GM18858 (cell line): ENCODE data around the gene SLC37A3.
"Not testable (repeated sequence)": the region's sequence is repeated elsewhere in the genome, so short reads cannot be mapped to it uniquely, and the experiment has no call there.

Experiments
- ATAC-seq: cut with Tn5 transposase; IDR thresholded peaks from one replicate; pipeline ENCODE4 v1.9.1; 2021; ENCODE audit not compliant: unreplicated experiment

Gene SLC37A3

GRCh38 chr7:140315498-140316164, 82.7 kb downstream of the SLC37A3 start:
- no peak for ATAC-seq

DNA sequence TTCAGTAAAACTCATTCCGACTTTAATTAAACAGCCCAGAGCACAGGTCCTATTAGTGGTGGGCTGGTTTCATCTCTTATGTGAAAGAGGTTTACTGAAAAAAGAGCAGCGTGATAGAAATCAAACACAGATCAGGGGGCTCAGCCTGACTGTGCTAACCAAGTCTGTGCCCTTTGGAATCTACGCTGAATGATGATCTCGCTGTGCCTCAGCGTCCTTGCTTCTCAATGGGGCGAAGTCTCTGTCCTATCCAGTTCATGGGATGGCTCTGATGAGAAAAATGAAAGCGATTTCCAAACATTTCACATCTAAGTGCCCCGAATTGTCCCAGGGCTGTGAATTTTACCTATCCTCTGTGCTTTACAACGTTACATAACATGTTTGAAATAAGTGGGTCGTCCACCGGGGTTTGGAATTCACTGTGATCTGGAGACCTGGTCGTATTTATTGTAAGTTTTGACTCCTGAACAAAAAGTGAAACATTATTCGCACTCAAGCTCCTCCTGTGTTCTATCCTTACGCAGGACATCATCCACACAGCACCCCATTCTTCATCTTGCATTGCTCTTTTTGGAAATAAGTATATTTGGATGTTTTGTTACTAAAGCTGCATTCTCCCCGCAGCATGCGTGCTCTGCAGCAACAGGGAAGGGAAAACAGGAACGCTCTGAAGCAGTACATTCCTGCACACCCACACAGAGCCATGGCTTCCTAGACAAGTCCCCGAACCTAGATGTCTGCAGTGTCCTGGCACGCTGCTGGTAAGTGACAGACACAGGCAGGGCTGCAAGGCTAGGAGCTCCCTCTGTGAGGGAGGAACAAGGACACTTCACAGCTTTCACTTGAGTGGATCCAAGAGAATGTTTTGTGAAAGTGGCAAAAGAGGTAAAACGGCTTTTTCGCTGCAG, 83.5 kb downstream of the SLC37A3 start:
- ATAC-seq = no peak

- ATAC-seq = no peak
Observed at GRCh38 chr7:140312141-140312846, 86.0 kb downstream of the SLC37A3 start.

- ATAC-seq = not testable (repeated sequence)
Observed at GRCh38 chr7:140311128-140311527, 87.2 kb downstream of the SLC37A3 start.

DNA sequence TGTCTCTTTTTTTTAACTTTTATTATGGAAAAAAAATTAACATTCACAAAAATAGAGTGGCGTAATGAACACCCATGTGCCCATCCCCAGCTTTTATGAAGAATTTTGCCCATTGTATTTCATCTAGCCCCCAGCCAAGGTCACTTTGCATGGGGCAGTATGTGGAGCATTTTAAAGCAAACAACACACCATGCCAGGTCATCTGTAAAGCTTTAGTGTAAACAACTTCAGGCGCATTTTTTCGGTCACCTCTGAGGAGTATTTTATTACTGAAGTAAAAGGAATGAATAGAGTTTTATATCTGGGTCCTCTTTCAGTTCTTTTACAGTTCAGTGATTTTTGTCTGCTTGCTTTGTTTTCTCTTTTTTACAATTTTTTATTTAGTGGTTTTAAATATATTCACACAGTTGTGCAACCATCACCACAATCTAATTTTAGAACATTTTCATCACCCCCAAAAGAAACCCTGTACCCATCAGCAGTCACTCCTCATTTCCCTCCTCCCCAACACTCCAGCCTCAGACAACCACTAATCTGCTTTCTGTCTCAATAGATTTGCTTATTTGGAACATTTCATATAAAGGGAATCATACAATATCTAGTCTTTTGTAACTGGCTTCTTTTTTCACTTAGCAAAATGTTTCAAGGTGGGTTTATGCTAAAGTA, 87.9 kb downstream of the SLC37A3 start:
- no peak for ATAC-seq

DNA sequence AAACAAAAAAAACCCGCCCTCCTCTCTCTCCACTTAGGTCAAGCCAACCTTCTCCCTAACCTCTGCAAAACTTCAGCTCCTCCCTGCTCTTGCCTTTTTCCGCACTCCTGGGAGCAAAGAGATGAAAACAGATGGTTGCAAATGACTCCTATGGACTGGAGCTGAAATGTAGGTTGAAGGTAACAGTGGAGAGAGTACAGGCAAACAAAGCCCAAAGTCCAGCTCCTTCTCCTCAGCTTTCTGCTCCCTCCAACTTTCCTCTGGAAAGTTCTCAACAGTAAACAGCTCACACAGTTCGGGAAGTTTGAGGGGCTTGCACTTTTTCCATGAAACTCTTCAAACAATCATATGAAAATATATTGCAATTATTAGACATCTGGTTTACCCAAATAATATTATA, 90.3 kb downstream of the SLC37A3 start:
- ATAC-seq = no peak

- ATAC-seq = peak; percentile 68
Observed at GRCh38 chr7:140304191-140304799, 94.0 kb downstream of the SLC37A3 start.

DNA sequence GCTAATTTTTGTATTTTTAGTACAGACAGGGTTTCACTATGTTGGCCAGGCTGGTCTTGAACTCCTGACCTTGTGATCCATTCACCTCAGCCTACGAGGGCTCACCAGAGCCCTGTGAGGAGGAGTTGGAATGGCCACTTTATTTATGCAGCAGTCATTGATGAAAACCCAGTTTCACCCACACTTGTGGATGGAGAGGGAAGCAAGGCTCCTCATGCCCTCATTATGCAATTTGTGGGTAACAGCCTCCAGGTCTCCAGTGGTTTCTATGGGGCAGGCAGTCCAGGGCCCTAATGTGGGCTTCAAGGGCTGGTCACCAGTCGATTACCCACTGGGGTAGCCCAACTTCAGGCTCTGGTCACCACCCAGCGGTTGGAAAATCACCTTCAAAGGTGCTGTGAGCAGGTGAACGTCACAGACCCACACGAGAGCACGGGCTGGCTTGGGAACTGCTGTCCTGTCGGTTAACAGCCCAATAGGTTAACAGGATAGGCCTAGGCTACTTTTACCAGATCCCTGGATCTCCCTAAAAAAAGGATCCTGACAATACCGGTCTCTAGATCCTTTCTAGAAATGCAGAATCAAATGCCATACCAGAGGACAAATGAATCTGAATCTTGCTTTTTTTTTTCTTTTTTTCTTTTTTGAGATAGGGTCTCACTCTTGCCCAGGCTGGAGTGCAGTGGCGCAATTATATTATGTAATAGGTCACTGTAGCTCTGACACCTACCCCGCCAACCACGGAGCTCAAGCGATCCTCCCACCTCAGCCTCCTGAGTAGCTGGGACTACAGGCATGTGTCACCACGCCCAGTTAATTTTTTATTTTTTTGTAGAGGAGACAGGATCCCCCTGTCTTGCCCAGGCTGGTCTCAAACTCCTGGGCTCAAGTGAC, 97.8 kb downstream of the SLC37A3 start:
- no peak for ATAC-seq

- ATAC-seq = no peak
Observed at GRCh38 chr7:140298213-140298612, 100.1 kb downstream of the SLC37A3 start.

DNA sequence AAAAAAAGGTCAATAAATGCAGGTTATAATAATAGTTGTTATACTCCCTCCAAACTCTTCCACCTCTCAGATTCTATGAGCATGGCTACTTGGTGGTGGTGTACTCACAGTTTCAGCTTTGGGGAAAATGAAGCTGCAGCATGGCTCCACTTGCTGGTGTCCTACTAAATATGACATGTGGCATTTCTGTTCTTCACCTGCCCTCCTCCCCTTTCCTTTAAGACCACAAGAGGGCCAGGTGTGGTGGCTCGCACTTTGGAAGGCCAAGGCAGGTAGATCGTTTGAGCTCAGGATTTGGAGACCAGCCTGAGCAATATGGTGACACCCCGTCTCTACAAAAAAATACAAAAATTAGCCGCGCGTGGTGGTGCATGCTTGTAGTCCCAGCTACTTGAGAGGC, 101.1 kb downstream of the SLC37A3 start:
- ATAC-seq = no peak

DNA sequence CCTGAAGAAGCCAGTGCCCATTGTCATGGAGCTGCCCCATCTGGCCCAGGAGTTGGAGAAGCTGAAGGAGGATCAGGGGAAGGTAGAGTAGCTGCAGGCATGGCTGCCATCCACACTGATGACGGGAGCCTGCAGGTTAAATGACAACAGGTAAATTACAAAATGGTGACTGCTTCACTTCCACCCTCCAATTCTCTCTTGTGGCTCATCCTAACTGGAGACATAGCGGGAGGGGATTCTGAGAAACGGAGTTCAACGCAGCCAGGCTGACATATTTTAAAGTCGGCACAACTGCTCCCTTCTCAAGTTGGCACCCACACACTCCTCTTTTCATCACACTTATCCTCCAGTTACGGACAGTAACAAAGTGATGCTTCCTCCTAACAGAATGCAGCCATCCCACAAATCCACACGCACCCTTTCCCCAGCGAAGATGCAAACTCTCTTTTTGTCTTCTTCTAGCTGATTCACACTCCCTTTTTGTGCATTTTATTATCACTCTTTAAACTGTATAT, 103.0 kb downstream of the SLC37A3 start:
- ATAC-seq = no peak

- ATAC-seq = no peak
Observed at GRCh38 chr7:140294454-140294853, 103.9 kb downstream of the SLC37A3 start.

DNA sequence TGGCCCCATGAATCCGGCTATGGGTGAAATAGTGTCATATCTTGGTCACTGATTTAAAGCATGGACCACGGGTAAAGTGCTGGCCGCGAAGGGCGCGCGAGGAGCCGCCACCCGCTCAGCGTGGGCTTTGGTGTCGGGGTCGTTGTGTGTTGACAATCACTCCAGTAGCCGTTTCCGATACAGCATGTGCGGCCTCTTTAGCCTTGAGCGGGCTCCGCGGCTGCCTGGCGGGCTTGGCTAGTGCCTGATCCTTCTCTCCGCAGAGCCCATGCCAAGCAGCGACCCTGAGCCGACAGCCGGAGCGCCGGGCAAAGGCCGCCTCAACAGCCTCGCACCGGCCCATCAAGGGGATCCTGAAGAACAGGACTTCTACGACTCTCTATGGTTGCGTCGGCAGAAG, 105.9 kb downstream of the SLC37A3 start:
- ATAC-seq = no peak

- no peak for ATAC-seq
Observed at GRCh38 chr7:140289804-140290203, 108.5 kb downstream of the SLC37A3 start.

- no peak for ATAC-seq
Observed at GRCh38 chr7:140287988-140288387, 110.3 kb downstream of the SLC37A3 start.

DNA sequence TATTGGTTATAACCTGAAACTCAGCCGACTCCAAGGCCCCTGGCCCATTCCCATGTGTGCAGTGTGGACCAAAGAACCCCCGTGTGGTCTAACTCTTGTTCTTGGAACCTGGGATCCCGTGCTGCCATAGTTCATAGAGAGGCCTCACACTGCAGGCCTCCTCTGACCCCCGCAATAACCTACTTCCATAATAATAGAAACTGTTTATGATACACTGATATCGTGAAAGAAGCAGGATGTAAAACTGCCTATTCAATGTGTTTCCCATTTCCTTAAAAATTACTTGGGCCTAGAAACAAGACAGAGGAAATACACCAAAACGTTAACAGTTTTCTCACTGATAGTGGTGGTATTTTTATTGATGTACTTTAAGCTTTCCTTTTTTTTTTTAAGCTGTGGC, 112.4 kb downstream of the SLC37A3 start:
- ATAC-seq = no peak

GRCh38 chr7:140284062-140284461, 114.3 kb downstream of the SLC37A3 start:
- ATAC-seq = no peak
